Panc1 (cell line): ENCODE data around the gene TWIST2.

Source experiments
- CTCF ChIP-seq: fragments of 450-650 bp; IDR thresholded peaks from 2 replicates; pipeline ENCODE4 v1.5.1; 2017; ENCODE audit warnings: mild to moderate bottlenecking
- POLR2AphosphoS5 ChIP-seq: IDR thresholded peaks from 2 replicates; pipeline ENCODE4 v1.6.1; 2012; ENCODE audit warnings: mild to moderate bottlenecking, low read depth, low read length, moderate library complexity
- TF ChIP-seq, protein P1 (sequence below), 2 experiments: IDR thresholded peaks; 2 replicates each; pipeline ENCODE4 v1.6.1; 2011 to 2012; ENCODE audit warnings: low read depth in 2 of 2, control low read depth in 1 of 2, low read length in 1 of 2, mild to moderate bottlenecking in 1 of 2, moderate library complexity in 1 of 2; ENCODE audit not compliant: insufficient read depth in 1 of 2

GRCh38 chr2:238810321-238810720, 37.6 kb upstream of the TWIST2 start:
- TF ChIP-seq CTCF: no peak
- TF ChIP-seq, protein P1, sequence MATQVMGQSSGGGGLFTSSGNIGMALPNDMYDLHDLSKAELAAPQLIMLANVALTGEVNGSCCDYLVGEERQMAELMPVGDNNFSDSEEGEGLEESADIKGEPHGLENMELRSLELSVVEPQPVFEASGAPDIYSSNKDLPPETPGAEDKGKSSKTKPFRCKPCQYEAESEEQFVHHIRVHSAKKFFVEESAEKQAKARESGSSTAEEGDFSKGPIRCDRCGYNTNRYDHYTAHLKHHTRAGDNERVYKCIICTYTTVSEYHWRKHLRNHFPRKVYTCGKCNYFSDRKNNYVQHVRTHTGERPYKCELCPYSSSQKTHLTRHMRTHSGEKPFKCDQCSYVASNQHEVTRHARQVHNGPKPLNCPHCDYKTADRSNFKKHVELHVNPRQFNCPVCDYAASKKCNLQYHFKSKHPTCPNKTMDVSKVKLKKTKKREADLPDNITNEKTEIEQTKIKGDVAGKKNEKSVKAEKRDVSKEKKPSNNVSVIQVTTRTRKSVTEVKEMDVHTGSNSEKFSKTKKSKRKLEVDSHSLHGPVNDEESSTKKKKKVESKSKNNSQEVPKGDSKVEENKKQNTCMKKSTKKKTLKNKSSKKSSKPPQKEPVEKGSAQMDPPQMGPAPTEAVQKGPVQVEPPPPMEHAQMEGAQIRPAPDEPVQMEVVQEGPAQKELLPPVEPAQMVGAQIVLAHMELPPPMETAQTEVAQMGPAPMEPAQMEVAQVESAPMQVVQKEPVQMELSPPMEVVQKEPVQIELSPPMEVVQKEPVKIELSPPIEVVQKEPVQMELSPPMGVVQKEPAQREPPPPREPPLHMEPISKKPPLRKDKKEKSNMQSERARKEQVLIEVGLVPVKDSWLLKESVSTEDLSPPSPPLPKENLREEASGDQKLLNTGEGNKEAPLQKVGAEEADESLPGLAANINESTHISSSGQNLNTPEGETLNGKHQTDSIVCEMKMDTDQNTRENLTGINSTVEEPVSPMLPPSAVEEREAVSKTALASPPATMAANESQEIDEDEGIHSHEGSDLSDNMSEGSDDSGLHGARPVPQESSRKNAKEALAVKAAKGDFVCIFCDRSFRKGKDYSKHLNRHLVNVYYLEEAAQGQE (IDR thresholded peaks at IDR 0.05; ENCODE audit: insufficient read depth in 1 of 2, low read depth in 2 of 2, low read length in 1 of 2): no peak
- no peak for TF ChIP-seq POLR2AphosphoS5
